Astrocyte (in vitro differentiated cells and primary cell): ENCODE measurements around the gene DMGDH. TPM values are rescaled to one million over a fixed set of nuclear protein-coding genes. Genes with fewer than 3 reads are reported as not detected.

Experiments used
- DNase-seq: peaks from one replicate; pipeline ENCODE4 v3.0.0-alpha.2; 2010; ENCODE audit warnings: low read depth
- FAIRE-seq: peaks from 2 replicates; lab custom pipeline; 2011; peaks lifted over from hg19 to GRCh38; lab: Jason Lieb, UNC
- H2AFZ ChIP-seq: 2 replicates; pipeline ENCODE4 v1.6.0; 2012; ENCODE audit warnings: low read depth, low read length, inconsistent platforms
- H3K27ac ChIP-seq: 2 replicates; pipeline ENCODE4 v1.5.1; 2011; ENCODE audit warnings: low read depth, low read length, inconsistent platforms
- H3K27me3 ChIP-seq: 2 replicates; pipeline ENCODE4 v1.6.0; 2011; ENCODE audit warnings: low read length, inconsistent platforms; ENCODE audit not compliant: insufficient read depth
- H3K36me3 ChIP-seq: 2 replicates; pipeline ENCODE4 v1.5.1; 2011; ENCODE audit warnings: low read length, inconsistent platforms; ENCODE audit not compliant: insufficient read depth
- H3K4me1 ChIP-seq: 2 replicates; pipeline ENCODE4 v1.5.1; 2011; ENCODE audit warnings: low read length, inconsistent platforms; ENCODE audit not compliant: insufficient read depth
- H3K4me2 ChIP-seq: 2 replicates; pipeline ENCODE4 v1.6.0; 2012; ENCODE audit warnings: low read length, inconsistent platforms
- H3K4me3 ChIP-seq: 2 replicates; pipeline ENCODE4 v1.5.1; 2011; ENCODE audit warnings: low read depth, mild to moderate bottlenecking, low read length, inconsistent platforms; ENCODE audit not compliant: insufficient read depth
- H3K79me2 ChIP-seq: 2 replicates; pipeline ENCODE4 v1.6.0; 2012; ENCODE audit warnings: mild to moderate bottlenecking, low read length, inconsistent platforms; ENCODE audit not compliant: insufficient read depth
- H3K9ac ChIP-seq: 2 replicates; pipeline ENCODE4 v1.6.0; 2012; ENCODE audit warnings: mild to moderate bottlenecking, low read length, inconsistent platforms
- H3K9me3 ChIP-seq: 2 replicates; pipeline ENCODE4 v1.5.1; 2012; ENCODE audit warnings: low read depth, mild to moderate bottlenecking, low read length, inconsistent platforms; ENCODE audit not compliant: insufficient read depth
- H4K20me1 ChIP-seq: 2 replicates; pipeline ENCODE4 v1.6.0; 2012; ENCODE audit warnings: low read length, inconsistent platforms; ENCODE audit not compliant: insufficient read depth
- H3K27ac Mint-ChIP-seq: one replicate; pipeline ENCODE4 v1.8.0; 2021; ENCODE audit warnings: mild to moderate bottlenecking, mixed read lengths; ENCODE audit not compliant: unreplicated experiment
- H3K27me3 Mint-ChIP-seq: one replicate; pipeline ENCODE4 v1.8.0; 2021; ENCODE audit warnings: low read depth, mixed read lengths; ENCODE audit not compliant: unreplicated experiment
- H3K36me3 Mint-ChIP-seq: one replicate; pipeline ENCODE4 v1.8.0; 2021; ENCODE audit warnings: low read depth, mixed read lengths; ENCODE audit not compliant: unreplicated experiment
- H3K4me1 Mint-ChIP-seq: one replicate; pipeline ENCODE4 v1.8.0; 2021; ENCODE audit warnings: low read depth, mixed read lengths; ENCODE audit not compliant: unreplicated experiment
- H3K4me3 Mint-ChIP-seq: one replicate; pipeline ENCODE4 v1.8.0; 2021; ENCODE audit warnings: mild to moderate bottlenecking, moderate library complexity, mixed read lengths; ENCODE audit not compliant: unreplicated experiment
- H3K9me3 Mint-ChIP-seq: one replicate; pipeline ENCODE4 v1.8.0; 2021; ENCODE audit warnings: mild to moderate bottlenecking, mixed read lengths; ENCODE audit not compliant: unreplicated experiment
- CTCF ChIP-seq: IDR thresholded peaks from 2 replicates; pipeline ENCODE4 v1.5.1; 2011; ENCODE audit warnings: low read depth, mild to moderate bottlenecking, inconsistent platforms, low read length, moderate library complexity; ENCODE audit not compliant: insufficient read depth
- EZH2 ChIP-seq: IDR thresholded peaks from 2 replicates; pipeline ENCODE4 v1.6.1; 2012; ENCODE audit warnings: mild to moderate bottlenecking, low read length, inconsistent platforms; ENCODE audit not compliant: insufficient read depth
- total RNA-seq: library from RNA; stranded (reverse); gene quantifications from 2 replicates; pipeline ENCODE4 v1.2.1, GENCODE V29; 2021

The DMGDH gene
- total RNA-seq, 1 donor from 2014 or later, result not detected

DNA sequence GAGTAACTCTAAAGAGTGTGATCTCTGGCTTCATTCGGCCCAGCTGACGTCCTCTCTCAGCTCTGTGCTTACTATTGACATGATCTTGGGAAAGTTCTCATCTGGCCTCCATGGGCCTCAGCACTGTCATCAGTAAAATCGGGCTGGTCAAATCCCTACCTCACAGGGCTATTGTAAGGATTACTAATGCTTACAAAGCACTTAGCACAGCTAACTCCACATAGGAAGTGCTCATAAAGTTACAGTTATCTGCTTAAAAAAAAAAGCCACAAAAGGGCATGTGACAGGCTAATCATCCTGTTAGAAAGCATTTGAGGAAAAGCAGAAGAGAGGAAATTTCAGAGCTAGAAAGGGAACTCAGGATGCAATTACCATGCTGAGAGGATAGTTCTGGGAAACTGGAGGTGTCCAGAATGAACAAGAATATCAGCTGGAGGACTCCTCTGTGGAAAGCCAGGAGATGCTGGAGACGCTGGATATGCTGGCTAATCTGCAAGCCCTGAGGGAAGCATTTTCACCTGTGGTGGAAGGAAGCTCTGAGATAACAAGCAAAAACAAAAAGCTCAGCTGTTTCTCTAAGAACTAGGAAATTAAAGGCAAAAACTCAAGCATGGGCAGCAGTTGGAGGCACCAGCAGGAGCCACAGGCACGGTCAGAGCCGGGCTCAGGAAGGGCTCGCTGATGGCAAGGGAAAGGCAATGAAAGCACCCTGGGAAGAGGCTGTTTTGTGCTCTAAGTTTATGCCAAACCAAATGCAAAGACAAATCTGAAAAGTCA, 37.7 kb upstream of the DMGDH start:
- Histone ChIP-seq H3K9ac (no peak overlapping the region), H3K4me2 (no peak overlapping the region), H3K4me1 (no peaks in the 10 kb centered on the region), H2AFZ (no peak overlapping the region), H3K36me3 (no peaks in the 10 kb centered on the region), H3K27me3 (peaks cover 22% of the 10 kb centered on the region), H3K79me2 (no peaks in the 10 kb centered on the region), H4K20me1 (no peaks in the 10 kb centered on the region), H3K27ac (no peak overlapping the region), H3K9me3 (no peaks in the 10 kb centered on the region), H3K4me3 (no peak overlapping the region)
- Mint-ChIP-seq H3K36me3 (no peaks in the 10 kb centered on the region), H3K27me3 (peaks cover 20% of the 10 kb centered on the region), H3K9me3 (peaks cover 1% of the 10 kb centered on the region), H3K4me1 (peaks cover 4% of the 10 kb centered on the region), H3K4me3 (no peak overlapping the region), H3K27ac (no peak overlapping the region)
- DNase-seq (peak; percentile 19), FAIRE-seq (no peak)
- no peak for TF ChIP-seq EZH2
- TF ChIP-seq CTCF, result no peak

DNA sequence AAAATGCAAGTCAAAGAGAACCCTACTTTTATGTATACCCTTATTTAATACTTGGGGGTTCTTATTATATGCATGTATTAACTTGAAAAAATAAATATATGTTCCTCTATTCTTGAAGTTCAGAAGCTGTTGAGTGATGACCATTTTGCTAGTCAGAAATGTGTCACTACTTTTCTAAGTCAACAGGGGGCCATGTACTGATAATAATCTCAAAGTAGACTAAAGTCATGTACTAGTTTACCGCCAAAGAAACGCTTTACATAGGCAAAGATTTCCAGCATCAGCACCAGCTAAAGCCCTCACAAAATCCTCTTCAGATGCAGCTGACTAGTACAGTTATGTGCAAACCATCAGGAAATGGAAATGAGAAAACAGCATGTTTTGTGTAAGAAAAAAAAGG, 36.4 kb upstream of the DMGDH start:
- Histone ChIP-seq H3K4me2 (no peak overlapping the region), H4K20me1 (no peaks in the 10 kb centered on the region), H3K4me3 (no peak overlapping the region), H3K79me2 (no peaks in the 10 kb centered on the region), H3K9ac (no peak overlapping the region), H3K27ac (no peak overlapping the region), H3K27me3 (peaks cover 8% of the 10 kb centered on the region), H3K36me3 (no peaks in the 10 kb centered on the region), H2AFZ (no peak overlapping the region), H3K4me1 (no peaks in the 10 kb centered on the region), H3K9me3 (no peaks in the 10 kb centered on the region)
- FAIRE-seq, result no peak
- peaks cover 4% of the 10 kb centered on the region for H3K4me1 Mint-ChIP-seq
- peaks cover 6% of the 10 kb centered on the region for H3K9me3 Mint-ChIP-seq
- H3K4me3 Mint-ChIP-seq, result no peak overlapping the region
- no peaks in the 10 kb centered on the region for H3K36me3 Mint-ChIP-seq
- TF ChIP-seq EZH2 (no peak), CTCF (no peak)
- no peak overlapping the region for H3K27ac Mint-ChIP-seq
- H3K27me3 Mint-ChIP-seq, result peaks cover 10% of the 10 kb centered on the region
- DNase-seq, result no peak

- DNase-seq (no peak), FAIRE-seq (no peak)
- Mint-ChIP-seq H3K27me3 (no peaks in the 10 kb centered on the region), H3K36me3 (no peaks in the 10 kb centered on the region), H3K9me3 (no peaks in the 10 kb centered on the region), H3K27ac (no peak overlapping the region), H3K4me1 (no peaks in the 10 kb centered on the region), H3K4me3 (no peak overlapping the region)
- Histone ChIP-seq H3K27ac (no peak overlapping the region), H3K4me2 (no peak overlapping the region), H3K27me3 (peaks cover 5% of the 10 kb centered on the region), H3K9ac (no peak overlapping the region), H4K20me1 (no peaks in the 10 kb centered on the region), H3K9me3 (no peaks in the 10 kb centered on the region), H3K79me2 (no peaks in the 10 kb centered on the region), H3K4me1 (no peaks in the 10 kb centered on the region), H2AFZ (no peak overlapping the region), H3K36me3 (no peaks in the 10 kb centered on the region), H3K4me3 (no peak overlapping the region)
- no peak for TF ChIP-seq EZH2
These were observed 24.3 kb upstream of the DMGDH start for GRCh38 chr5:79093762-79094161.
